ENCODE data around the gene ACTL6B. TPM values are rescaled to one million over a fixed set of nuclear protein-coding genes. Genes with fewer than 3 reads are reported as not detected.

Gene ACTL6B
- total RNA-seq, 1 experiment from 2014 or later: 1.3 TPM

- no peak for TF ChIP-seq ZNF512 (CRISPR knock-in tag; IDR thresholded peaks at IDR 0.05; ENCODE audit: borderline replicate concordance)
- peak; percentile 86 for TF ChIP-seq USF1 (CRISPR knock-in tag; IDR thresholded peaks at IDR 0.05)
- no peak for TF ChIP-seq MYBL2 (CRISPR knock-in tag; IDR thresholded peaks at IDR 0.05)
- TF ChIP-seq ZNF317 (CRISPR knock-in tag; IDR thresholded peaks at IDR 0.05; ENCODE audit: borderline replicate concordance, low read depth): no peak
Observed at GRCh38 chr7:100694098-100694745, 38.0 kb upstream of the ACTL6B start, which contains the start of gene GIGYF1 (continued).

- peaks cover 49% of the 10 kb centered on the region for H3K4me1 Mint-ChIP-seq
- ChIA-PET CTCF (interaction anchor here (0.6 to 8.5 kb wide), 19 partner anchors 10 to 224 kb away, joined by 3 to 108 read pairs (median 5); partner anchors contain the start of genes GNB2, MOSPD3, POP7 and SLC12A9), POLR2A (interaction anchor here (1.0 to 5.4 kb wide), 3 partner anchors 12 to 134 kb away, joined by 3 to 30 read pairs (median 4); partner anchors contain the start of genes EPHB4 and POP7)
- TF ChIP-seq FOXP4 (CRISPR knock-in tag; IDR thresholded peaks at IDR 0.05) (peak; percentile 48; the same call in 1 of the 2 replicates), USF1 (CRISPR knock-in tag; IDR thresholded peaks at IDR 0.05) (no peak)
- H3K36me3 Mint-ChIP-seq: peaks cover 20% of the 10 kb centered on the region
- H3K9me3 Mint-ChIP-seq: no peaks in the 10 kb centered on the region
- no peaks in the 10 kb centered on the region for H3K27me3 Mint-ChIP-seq (ENCODE audit: low read depth)
- DNase-seq (ENCODE audit: low spot score): no peak
- no peak; the same call in 1 of the 2 replicates for ATAC-seq
- H3K4me3 Mint-ChIP-seq: peak overlapping the region; percentile 96
- peak overlapping the region; percentile 97 for H3K27ac Mint-ChIP-seq
Observed at GRCh38 chr7:100693312-100694097, 37.3 kb upstream of the ACTL6B start.

- Mint-ChIP-seq H3K4me3 (peak overlapping the region; percentile 96), H3K9me3 (no peaks in the 10 kb centered on the region), H3K27ac (peak overlapping the region; percentile 97), H3K27me3 (ENCODE audit: low read depth) (no peaks in the 10 kb centered on the region), H3K36me3 (peaks cover 26% of the 10 kb centered on the region), H3K4me1 (peaks cover 46% of the 10 kb centered on the region)
- CTCF ChIA-PET: interaction anchor here (0.6 to 8.5 kb wide), 22 partner anchors 9 to 223 kb away, joined by 3 to 108 read pairs (median 7); partner anchors contain the start of genes EPO, GNB2, MOSPD3 and PCOLCE
- POLR2A ChIA-PET: interaction anchor here (1.0 to 5.4 kb wide), 2 partner anchors 13 to 106 kb away, joined by 4 to 30 read pairs; partner anchors contain the start of gene POP7
- no peak for DNase-seq (ENCODE audit: low spot score)
- no peak for ATAC-seq
- TF ChIP-seq CREM (CRISPR knock-in tag; IDR thresholded peaks at IDR 0.05): no peak
- TF ChIP-seq SOX15 (CRISPR knock-in tag; IDR thresholded peaks at IDR 0.05): no peak
- TF ChIP-seq CTCF (IDR thresholded peaks at IDR 0.05): no peak
- TF ChIP-seq NFYB (CRISPR knock-in tag; conservative IDR thresholded peaks at IDR 0.05; ENCODE audit: low read depth): no peak
- no peak for TF ChIP-seq NR3C1 (CRISPR knock-in tag; conservative IDR thresholded peaks at IDR 0.05; ENCODE audit: low read depth)
- TF ChIP-seq FOXP4 (CRISPR knock-in tag; IDR thresholded peaks at IDR 0.05): no peak
- no peak for TF ChIP-seq STAT6 (CRISPR knock-in tag; conservative IDR thresholded peaks at IDR 0.05; ENCODE audit: low read depth)
- TF ChIP-seq NR1H2 (CRISPR knock-in tag; IDR thresholded peaks at IDR 0.05): no peak
- no peak for TF ChIP-seq FOXJ3 (CRISPR knock-in tag; IDR thresholded peaks at IDR 0.05; ENCODE audit: borderline replicate concordance)
Observed at GRCh38 chr7:100692578-100692961, 36.3 kb upstream of the ACTL6B start.
